ENCODE data around the gene ARHGAP10. TPM values are rescaled to one million over a fixed set of nuclear protein-coding genes. Genes with fewer than 3 reads are reported as not detected.

The ARHGAP10 gene
- total RNA-seq, 1 donor from 2014 or later, result 28.0 TPM

GRCh38 chr4:147866532-147867271 is 134.8 kb downstream of the ARHGAP10 start:
- Histone ChIP-seq H3K36me3 (ENCODE audit: insufficient read depth, low read length) (peaks cover 5% of the 10 kb centered on the region), H3K27me3 (ENCODE audit: insufficient read depth, low read length) (no peaks in the 10 kb centered on the region), H2AFZ (ENCODE audit: low read depth, low read length) (no peak overlapping the region), H3K79me2 (ENCODE audit: insufficient read depth, low read length) (peaks cover 3% of the 10 kb centered on the region), H3K4me1 (ENCODE audit: insufficient read depth, low read length) (no peaks in the 10 kb centered on the region), H3K4me3 (ENCODE audit: insufficient read depth, low read depth, low read length) (no peak overlapping the region), H3K9me3 (ENCODE audit: insufficient read depth, low read depth, low read length) (no peaks in the 10 kb centered on the region), H4K20me1 (ENCODE audit: insufficient read depth, low read length) (peaks cover 5% of the 10 kb centered on the region), H3K4me2 (ENCODE audit: low read length) (no peak overlapping the region), H3K9ac (ENCODE audit: low read length) (no peak overlapping the region), H3K27ac (ENCODE audit: low read depth, low read length) (no peak overlapping the region)
- H3K27ac Mint-ChIP-seq (ENCODE audit: unreplicated experiment), result no peak overlapping the region
- H3K4me1 Mint-ChIP-seq (ENCODE audit: low read depth, unreplicated experiment), result peaks cover 9% of the 10 kb centered on the region
- FAIRE-seq, result peak; percentile 98
- no peaks in the 10 kb centered on the region for H3K9me3 Mint-ChIP-seq (ENCODE audit: unreplicated experiment)
- no peak overlapping the region for H3K4me3 Mint-ChIP-seq (ENCODE audit: unreplicated experiment)
- TF ChIP-seq EZH2 (IDR thresholded peaks at IDR 0.05; ENCODE audit: insufficient read depth, low read length), result no peak
- TF ChIP-seq, protein P1, sequence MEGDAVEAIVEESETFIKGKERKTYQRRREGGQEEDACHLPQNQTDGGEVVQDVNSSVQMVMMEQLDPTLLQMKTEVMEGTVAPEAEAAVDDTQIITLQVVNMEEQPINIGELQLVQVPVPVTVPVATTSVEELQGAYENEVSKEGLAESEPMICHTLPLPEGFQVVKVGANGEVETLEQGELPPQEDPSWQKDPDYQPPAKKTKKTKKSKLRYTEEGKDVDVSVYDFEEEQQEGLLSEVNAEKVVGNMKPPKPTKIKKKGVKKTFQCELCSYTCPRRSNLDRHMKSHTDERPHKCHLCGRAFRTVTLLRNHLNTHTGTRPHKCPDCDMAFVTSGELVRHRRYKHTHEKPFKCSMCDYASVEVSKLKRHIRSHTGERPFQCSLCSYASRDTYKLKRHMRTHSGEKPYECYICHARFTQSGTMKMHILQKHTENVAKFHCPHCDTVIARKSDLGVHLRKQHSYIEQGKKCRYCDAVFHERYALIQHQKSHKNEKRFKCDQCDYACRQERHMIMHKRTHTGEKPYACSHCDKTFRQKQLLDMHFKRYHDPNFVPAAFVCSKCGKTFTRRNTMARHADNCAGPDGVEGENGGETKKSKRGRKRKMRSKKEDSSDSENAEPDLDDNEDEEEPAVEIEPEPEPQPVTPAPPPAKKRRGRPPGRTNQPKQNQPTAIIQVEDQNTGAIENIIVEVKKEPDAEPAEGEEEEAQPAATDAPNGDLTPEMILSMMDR (IDR thresholded peaks at IDR 0.05; ENCODE audit: insufficient read depth, low read depth, low read length), result peak; percentile 100
- DNase-seq (ENCODE audit: low read depth), result peak; percentile 64
- no peaks in the 10 kb centered on the region for H3K27me3 Mint-ChIP-seq (ENCODE audit: low read depth, unreplicated experiment)
- peaks cover 3% of the 10 kb centered on the region for H3K36me3 Mint-ChIP-seq (ENCODE audit: low read depth, unreplicated experiment)

DNA sequence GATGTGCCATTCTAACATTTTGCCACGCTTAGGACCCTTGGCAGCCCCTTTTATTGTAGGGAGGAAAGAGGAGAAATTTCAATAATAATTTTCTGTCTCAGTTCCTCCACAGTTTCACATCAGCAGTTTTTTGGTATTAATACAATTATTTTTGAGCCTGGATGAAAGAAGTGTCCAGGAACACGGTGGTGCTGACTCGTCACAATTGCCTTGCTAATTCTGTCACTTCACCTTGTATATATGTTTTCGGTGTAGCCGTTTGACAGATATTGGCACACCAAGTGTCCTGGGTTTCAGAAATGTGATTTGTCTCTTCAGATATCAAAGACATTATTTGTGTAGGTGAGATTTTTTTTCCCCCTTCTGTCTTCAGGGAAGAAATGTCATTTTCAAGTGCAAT is 142.2 kb downstream of the ARHGAP10 start:
- Mint-ChIP-seq H3K36me3 (ENCODE audit: low read depth, unreplicated experiment) (peaks cover 7% of the 10 kb centered on the region), H3K4me3 (ENCODE audit: unreplicated experiment) (no peak overlapping the region), H3K27me3 (ENCODE audit: low read depth, unreplicated experiment) (no peaks in the 10 kb centered on the region), H3K27ac (ENCODE audit: unreplicated experiment) (no peak overlapping the region), H3K4me1 (ENCODE audit: low read depth, unreplicated experiment) (no peaks in the 10 kb centered on the region), H3K9me3 (ENCODE audit: unreplicated experiment) (no peaks in the 10 kb centered on the region)
- Histone ChIP-seq H3K79me2 (ENCODE audit: insufficient read depth, low read length) (no peaks in the 10 kb centered on the region), H3K4me3 (ENCODE audit: insufficient read depth, low read depth, low read length) (no peak overlapping the region), H3K9ac (ENCODE audit: low read length) (no peak overlapping the region), H3K36me3 (ENCODE audit: insufficient read depth, low read length) (peaks cover 13% of the 10 kb centered on the region), H3K4me1 (ENCODE audit: insufficient read depth, low read length) (no peaks in the 10 kb centered on the region), H3K4me2 (ENCODE audit: low read length) (no peak overlapping the region), H3K27ac (ENCODE audit: low read depth, low read length) (no peak overlapping the region), H4K20me1 (ENCODE audit: insufficient read depth, low read length) (no peaks in the 10 kb centered on the region), H3K27me3 (ENCODE audit: insufficient read depth, low read length) (no peaks in the 10 kb centered on the region), H2AFZ (ENCODE audit: low read depth, low read length) (no peak overlapping the region), H3K9me3 (ENCODE audit: insufficient read depth, low read depth, low read length) (no peaks in the 10 kb centered on the region)
- TF ChIP-seq, protein P1 (IDR thresholded peaks at IDR 0.05; ENCODE audit: insufficient read depth, low read depth, low read length), result no peak
- no peak for TF ChIP-seq EZH2 (IDR thresholded peaks at IDR 0.05; ENCODE audit: insufficient read depth, low read length)
- FAIRE-seq (no peak), DNase-seq (ENCODE audit: low read depth) (no peak)

- TF ChIP-seq, protein P1 (IDR thresholded peaks at IDR 0.05; ENCODE audit: insufficient read depth, low read depth, low read length), result no peak
- no peak for TF ChIP-seq EZH2 (IDR thresholded peaks at IDR 0.05; ENCODE audit: insufficient read depth, low read length)
- H3K4me1 Mint-ChIP-seq (ENCODE audit: low read depth, unreplicated experiment), result peaks cover 3% of the 10 kb centered on the region
- no peak for DNase-seq (ENCODE audit: low read depth)
- Histone ChIP-seq H3K4me3 (ENCODE audit: insufficient read depth, low read depth, low read length) (no peak overlapping the region), H3K27me3 (ENCODE audit: insufficient read depth, low read length) (no peaks in the 10 kb centered on the region), H3K9me3 (ENCODE audit: insufficient read depth, low read depth, low read length) (no peaks in the 10 kb centered on the region), H3K4me1 (ENCODE audit: insufficient read depth, low read length) (no peaks in the 10 kb centered on the region), H3K9ac (ENCODE audit: low read length) (no peak overlapping the region), H3K27ac (ENCODE audit: low read depth, low read length) (no peak overlapping the region), H4K20me1 (ENCODE audit: insufficient read depth, low read length) (no peaks in the 10 kb centered on the region), H3K4me2 (ENCODE audit: low read length) (no peak overlapping the region), H2AFZ (ENCODE audit: low read depth, low read length) (no peak overlapping the region), H3K36me3 (ENCODE audit: insufficient read depth, low read length) (peaks cover 14% of the 10 kb centered on the region), H3K79me2 (ENCODE audit: insufficient read depth, low read length) (no peaks in the 10 kb centered on the region)
- H3K9me3 Mint-ChIP-seq (ENCODE audit: unreplicated experiment), result no peaks in the 10 kb centered on the region
- peaks cover 8% of the 10 kb centered on the region for H3K36me3 Mint-ChIP-seq (ENCODE audit: low read depth, unreplicated experiment)
- no peak overlapping the region for H3K4me3 Mint-ChIP-seq (ENCODE audit: unreplicated experiment)
- H3K27ac Mint-ChIP-seq (ENCODE audit: unreplicated experiment), result no peak overlapping the region
- H3K27me3 Mint-ChIP-seq (ENCODE audit: low read depth, unreplicated experiment), result no peaks in the 10 kb centered on the region
- no peak for FAIRE-seq
Observed at GRCh38 chr4:147877308-147877771, 145.5 kb downstream of the ARHGAP10 start.

Measured in astrocyte (in vitro differentiated cells and primary cell).